NB4 (cell line): Measurements from ENCODE around the gene QRICH2.

ENCODE experiments used
- DNase-seq: peaks from one replicate; pipeline ENCODE4 v3.0.0; 2010; ENCODE audit warnings: low read depth
- H3K4me3 ChIP-seq: one replicate; pipeline ENCODE4 v1.5.1; 2011; ENCODE audit warnings: mild to moderate bottlenecking, low read depth, low read length, moderate library complexity
- MAX ChIP-seq: IDR thresholded peaks from 2 replicates; pipeline ENCODE4 v1.6.1; 2011; ENCODE audit warnings: low read depth, low read length
- MYC ChIP-seq: IDR thresholded peaks from 2 replicates; pipeline ENCODE4 v1.6.1; 2011; ENCODE audit warnings: low read depth, low read length
- POLR2A ChIP-seq: IDR thresholded peaks from 2 replicates; pipeline ENCODE4 v1.6.1; 2011; ENCODE audit warnings: mild to moderate bottlenecking; ENCODE audit not compliant: insufficient read length; ENCODE audit errors: extremely low read depth
- TF ChIP-seq, protein P1 (sequence below): IDR thresholded peaks from one replicate; pipeline ENCODE4 v1.5.1; 2012; ENCODE audit warnings: low read depth, low read length

The QRICH2 gene

DNA sequence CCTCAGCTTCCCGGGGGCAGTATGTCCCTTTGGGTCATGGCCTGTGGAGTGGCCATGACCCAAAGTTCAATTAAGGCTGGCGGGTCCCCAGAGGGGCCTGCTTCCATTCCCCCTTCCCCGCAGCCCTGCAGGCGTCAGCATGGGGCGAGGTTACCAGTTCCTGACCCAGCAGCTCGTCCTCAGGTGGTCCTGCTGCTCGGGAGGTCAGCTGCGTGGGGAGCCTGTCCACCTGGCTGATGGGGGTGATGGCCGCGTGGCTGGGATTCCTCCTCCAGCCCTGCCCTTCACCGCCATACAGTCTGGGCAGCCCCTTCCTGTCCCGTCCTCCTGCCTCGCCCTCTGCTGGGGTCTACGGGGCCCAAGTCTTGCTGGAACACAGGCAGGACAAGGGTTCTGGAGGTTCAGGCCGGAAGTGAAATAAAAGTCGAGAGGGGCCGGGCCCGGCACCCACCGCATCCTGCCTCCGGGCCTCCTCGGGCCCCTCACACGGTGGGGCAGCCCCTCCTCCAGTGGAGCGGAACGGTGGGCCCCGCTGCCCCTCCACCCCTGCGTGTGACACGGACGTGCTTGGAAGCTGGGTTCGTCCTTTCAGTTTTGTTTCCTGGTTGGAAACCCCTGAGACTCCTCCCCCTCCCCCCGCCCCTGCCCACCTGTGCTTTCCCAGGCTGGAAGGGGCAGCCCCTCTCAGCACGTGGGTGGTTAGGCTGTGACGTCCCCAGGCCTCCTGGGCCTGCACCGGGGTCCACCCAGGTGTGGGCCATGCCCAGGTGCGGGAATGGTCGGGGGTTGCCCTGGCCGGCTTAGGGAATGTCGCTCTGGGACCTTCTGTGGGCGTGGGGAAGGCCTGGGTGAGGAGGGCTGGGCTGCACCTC, 36.2 kb downstream of the QRICH2 start:
- TF ChIP-seq POLR2A (no peak), MYC (no peak), MAX (no peak)
- TF ChIP-seq, protein P1, sequence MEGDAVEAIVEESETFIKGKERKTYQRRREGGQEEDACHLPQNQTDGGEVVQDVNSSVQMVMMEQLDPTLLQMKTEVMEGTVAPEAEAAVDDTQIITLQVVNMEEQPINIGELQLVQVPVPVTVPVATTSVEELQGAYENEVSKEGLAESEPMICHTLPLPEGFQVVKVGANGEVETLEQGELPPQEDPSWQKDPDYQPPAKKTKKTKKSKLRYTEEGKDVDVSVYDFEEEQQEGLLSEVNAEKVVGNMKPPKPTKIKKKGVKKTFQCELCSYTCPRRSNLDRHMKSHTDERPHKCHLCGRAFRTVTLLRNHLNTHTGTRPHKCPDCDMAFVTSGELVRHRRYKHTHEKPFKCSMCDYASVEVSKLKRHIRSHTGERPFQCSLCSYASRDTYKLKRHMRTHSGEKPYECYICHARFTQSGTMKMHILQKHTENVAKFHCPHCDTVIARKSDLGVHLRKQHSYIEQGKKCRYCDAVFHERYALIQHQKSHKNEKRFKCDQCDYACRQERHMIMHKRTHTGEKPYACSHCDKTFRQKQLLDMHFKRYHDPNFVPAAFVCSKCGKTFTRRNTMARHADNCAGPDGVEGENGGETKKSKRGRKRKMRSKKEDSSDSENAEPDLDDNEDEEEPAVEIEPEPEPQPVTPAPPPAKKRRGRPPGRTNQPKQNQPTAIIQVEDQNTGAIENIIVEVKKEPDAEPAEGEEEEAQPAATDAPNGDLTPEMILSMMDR, result no peak
- DNase-seq, result no peak
- H3K4me3 ChIP-seq, result no peak overlapping the region

GRCh38 chr17:76270770-76271668, 37.1 kb downstream of the QRICH2 start:
- no peak for DNase-seq
- TF ChIP-seq MYC (no peak), POLR2A (no peak), MAX (no peak)
- TF ChIP-seq, protein P1, result no peak
- H3K4me3 ChIP-seq, result no peak overlapping the region

DNA sequence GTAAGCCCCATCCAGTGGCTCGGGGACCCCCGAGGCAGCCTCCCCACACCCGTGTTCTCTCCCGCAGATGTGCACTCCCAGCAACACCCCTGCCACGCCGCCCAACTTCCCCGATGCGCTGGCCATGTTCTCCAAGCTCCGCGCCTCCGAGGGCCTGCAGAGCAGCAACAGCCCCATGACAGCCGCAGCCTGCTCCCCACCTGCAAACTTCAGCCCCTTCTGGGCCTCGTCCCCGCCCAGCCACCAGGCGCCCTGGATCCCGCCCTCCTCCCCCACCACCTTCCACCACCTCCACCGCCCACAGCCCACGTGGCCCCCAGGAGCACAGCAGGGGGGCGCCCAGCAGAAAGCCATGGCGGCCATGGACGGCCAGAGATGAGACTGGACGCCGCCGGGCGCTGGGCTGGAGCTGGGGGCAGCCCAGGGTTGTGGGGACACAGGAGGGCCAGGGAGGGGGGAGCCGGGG, 37.9 kb downstream of the QRICH2 start:
- H3K4me3 ChIP-seq, result no peak overlapping the region
- no peak for DNase-seq
- no peak for TF ChIP-seq MAX
- TF ChIP-seq, protein P1, result no peak
- no peak for TF ChIP-seq MYC
- no peak for TF ChIP-seq POLR2A

DNA sequence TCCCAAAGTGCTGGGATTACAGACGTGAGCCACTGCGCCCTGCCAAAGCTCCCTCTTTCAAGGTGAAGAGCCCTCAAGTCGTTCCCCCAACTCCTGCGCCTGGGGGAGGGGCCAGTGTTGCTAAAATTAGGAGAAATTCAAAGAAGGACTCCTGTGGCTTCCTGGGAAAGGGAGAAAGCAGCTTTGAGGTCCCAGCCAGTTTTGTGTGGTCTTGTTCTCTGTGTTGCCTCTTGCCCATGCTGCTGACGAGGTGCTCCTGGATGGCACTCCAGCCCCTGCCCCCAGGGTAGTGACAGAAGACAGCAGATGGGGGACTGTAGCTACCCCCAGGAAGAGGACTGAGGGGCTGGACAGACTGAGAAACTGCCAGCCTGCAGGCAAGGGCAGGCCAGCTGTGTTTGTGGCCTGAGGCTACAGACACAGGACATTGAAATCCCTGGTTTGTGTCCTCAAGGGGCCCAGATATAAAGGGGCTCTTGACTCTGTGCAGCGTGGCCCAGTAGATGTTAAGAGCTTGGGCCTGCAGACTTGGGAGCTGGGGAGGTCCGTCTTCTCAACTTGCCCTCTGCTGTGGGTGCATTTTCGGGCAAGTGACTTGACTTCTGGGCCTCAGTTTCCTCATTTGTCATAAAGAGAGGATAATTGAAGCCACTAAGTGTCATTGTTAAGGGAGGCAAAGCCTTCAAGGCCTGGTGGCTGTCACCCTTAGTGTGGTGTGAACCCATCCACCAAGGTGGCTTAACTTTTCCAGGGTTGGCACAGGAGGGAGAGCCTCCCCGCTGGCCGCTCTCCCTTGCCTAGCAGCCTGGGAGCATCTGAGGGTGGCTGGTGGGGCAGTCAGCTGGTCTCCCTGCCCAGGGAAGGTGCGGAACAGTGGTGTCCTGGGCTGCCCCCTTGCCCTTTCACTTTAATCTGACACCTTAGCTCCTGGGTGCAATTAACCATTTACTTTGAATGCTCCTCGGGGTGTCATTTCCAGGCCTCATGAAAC, 38.8 kb downstream of the QRICH2 start:
- no peak overlapping the region for H3K4me3 ChIP-seq
- DNase-seq, result no peak
- no peak for TF ChIP-seq MAX
- no peak for TF ChIP-seq POLR2A
- TF ChIP-seq MYC, result no peak
- TF ChIP-seq, protein P1, result no peak
